Liver (tissue), 9 donors: ENCODE data around the gene ZMYND10. TPM values are rescaled to one million over a fixed set of nuclear protein-coding genes. Genes with fewer than 3 reads are reported as not detected.

Experiments used
- DNase-seq: peaks from one replicate; pipeline ENCODE4 v3.0.0-alpha.2; 2017; ENCODE audit warnings: low spot score
- H3K27ac ChIP-seq, 2 donors: one replicate each; pipeline ENCODE4 v1.7.0; 2013; ENCODE audit warnings: inconsistent platforms in 2 of 2, low read length in 2 of 2, control low read depth in 1 of 2, low read depth in 1 of 2, mild to moderate bottlenecking in 1 of 2
- H3K27me3 ChIP-seq, 4 donors: one replicate each; pipeline versions ENCODE4 v1.6.1 to v1.7.0; 2013; ENCODE audit warnings: low read length in 3 of 4, inconsistent platforms in 1 of 4, mild to moderate bottlenecking in 1 of 4, moderate library complexity in 1 of 4; ENCODE audit not compliant: control insufficient read depth in 4 of 4, insufficient read depth in 4 of 4
- H3K36me3 ChIP-seq, 4 donors: one replicate each; pipeline versions ENCODE4 v1.6.1 to v1.7.0; 2013; ENCODE audit warnings: low read length in 3 of 4, mild to moderate bottlenecking in 3 of 4, low read depth in 1 of 4, moderate library complexity in 1 of 4; ENCODE audit not compliant: control insufficient read depth in 4 of 4, insufficient read depth in 3 of 4
- H3K4me1 ChIP-seq, 4 donors: one replicate each; pipeline versions ENCODE4 v1.6.1 to v1.7.0; 2013; ENCODE audit warnings: low read length in 3 of 4, mild to moderate bottlenecking in 3 of 4, moderate library complexity in 1 of 4; ENCODE audit not compliant: control insufficient read depth in 4 of 4, insufficient read depth in 4 of 4
- H3K4me3 ChIP-seq, 3 donors: one replicate each; pipeline versions ENCODE4 v1.6.1 to v1.7.0; 2013; ENCODE audit warnings: low read length in 3 of 3, control low read depth in 1 of 3, low read depth in 1 of 3, mild to moderate bottlenecking in 1 of 3
- H3K9ac ChIP-seq, 2 donors: one replicate each; pipeline ENCODE4 v1.7.0; 2013; ENCODE audit warnings: low read length in 2 of 2, mild to moderate bottlenecking in 2 of 2, moderate library complexity in 2 of 2, control low read depth in 1 of 2, low read depth in 1 of 2
- H3K9me3 ChIP-seq, 4 donors: one replicate each; pipeline versions ENCODE4 v1.6.1 to v1.7.0; 2013; ENCODE audit warnings: low read length in 3 of 4; ENCODE audit not compliant: control insufficient read depth in 4 of 4
- ATF3 ChIP-seq: IDR thresholded peaks from 2 replicates; pipeline ENCODE4 v1.6.1; 2016; ENCODE audit warnings: antibody characterized with exemption
- EGR1 ChIP-seq, 2 donors: IDR thresholded peaks; 2 replicates each; pipeline ENCODE4 v1.6.1; 2016 to 2018; ENCODE audit warnings: antibody characterized with exemption in 2 of 2, low read depth in 2 of 2
- FOXA2 ChIP-seq: IDR thresholded peaks from 2 replicates; pipeline ENCODE4 v1.6.1; 2016; ENCODE audit warnings: antibody characterized with exemption
- GABPA ChIP-seq, 2 donors: IDR thresholded peaks in 1 of 2; conservative IDR thresholded peaks in 1 of 2; 2 replicates each; pipeline ENCODE4 v1.6.1; 2016; ENCODE audit warnings: antibody characterized with exemption in 2 of 2, mild to moderate bottlenecking in 1 of 2, moderate library complexity in 1 of 2
- HNF4A ChIP-seq, 2 donors: conservative IDR thresholded peaks; 2 replicates each; pipeline ENCODE4 v1.6.1; 2016; ENCODE audit warnings: antibody characterized with exemption in 2 of 2, mild to moderate bottlenecking in 2 of 2
- JUND ChIP-seq, 2 donors: IDR thresholded peaks; 2 replicates each; pipeline ENCODE4 v1.6.1; 2016; ENCODE audit warnings: antibody characterized with exemption in 2 of 2
- MAX ChIP-seq: IDR thresholded peaks from 2 replicates; pipeline ENCODE4 v1.6.1; 2016; ENCODE audit warnings: antibody characterized with exemption
- NR2F2 ChIP-seq: IDR thresholded peaks from 2 replicates; pipeline ENCODE4 v1.6.1; 2016; ENCODE audit warnings: antibody characterized with exemption
- RAD21 ChIP-seq, 2 donors: IDR thresholded peaks; 2 replicates each; pipeline ENCODE4 v1.6.1; 2016; ENCODE audit warnings: antibody characterized with exemption in 2 of 2, mild to moderate bottlenecking in 2 of 2
- REST ChIP-seq: IDR thresholded peaks from 2 replicates; pipeline ENCODE4 v1.6.1; 2016; ENCODE audit warnings: antibody characterized with exemption, mild to moderate bottlenecking
- SP1 ChIP-seq: IDR thresholded peaks from 2 replicates; pipeline ENCODE4 v1.6.1; 2018; ENCODE audit warnings: antibody characterized with exemption, mild to moderate bottlenecking
- TAF1 ChIP-seq: conservative IDR thresholded peaks from 2 replicates; pipeline ENCODE4 v1.6.1; 2016; ENCODE audit warnings: antibody characterized with exemption, mild to moderate bottlenecking
- ZBTB33 ChIP-seq: IDR thresholded peaks from 2 replicates; pipeline ENCODE4 v1.6.1; 2016; ENCODE audit warnings: antibody characterized with exemption
- WGBS: extraction: QIAGEN DNeasy Blood & Tissue Kit; methylation state at CpG from one replicate; pipeline ENCODE4 v1.1.7; 2013; 5-methylcytosine and 5-hydroxymethylcytosine counted together
- polyA plus RNA-seq, 2 donors: library from polyadenylated mRNA; stranded (reverse) in 1 of 2; unstranded in 1 of 2; fragments of 200-250 nt in 1 of 2; fragments of >200 nt in 1 of 2; fragmentation: Nextera tagmentation in 1 of 2; extraction: Ambion mirVana in 1 of 2; gene quantifications; one replicate each; pipeline versions ENCODE4 v1.2.1 to v1.2.3, GENCODE V29; 2013 to 2015
- total RNA-seq, 2 donors: library from RNA; depleted of rRNA; stranded (reverse); fragments of >200 nt; gene quantifications; one replicate each; pipeline ENCODE4 v1.2.3, GENCODE V29; 2014
- donor health status: healthy.
- donor health status: healthy.
- donor health status: healthy.
- donor health status: healthy.
- donor health status: healthy.

ZMYND10 gene
- total and polyA plus RNA-seq, 4 donors: 0.09 to 0.75 (median 0.27) TPM

- 83% methylated on average over 10 of the region's 10 CpGs for WGBS
- H3K4me3 ChIP-seq: no peak overlapping the region
- DNase-seq: no peak
- peaks cover 15 to 48% (median 40%) of the 10 kb centered on the region in 4 donors for H3K4me1 ChIP-seq
- no peaks in the 10 kb centered on the region for H3K9me3 ChIP-seq
- no peak for TF ChIP-seq FOXA2
- no peak for TF ChIP-seq GABPA (IDR thresholded peaks at IDR 0.05 in 1 of 2, conservative IDR thresholded peaks at IDR 0.05 in 1 of 2)
- TF ChIP-seq EGR1 (IDR thresholded peaks at IDR 0.05; ENCODE audit: low read depth in 2 of 2): no peak
- no peak for TF ChIP-seq REST
- TF ChIP-seq RAD21 (IDR thresholded peaks at IDR 0.05): no peak
- TF ChIP-seq SP1: no peak
- TF ChIP-seq TAF1: no peak
- no peak for TF ChIP-seq ZBTB33
- no peak for TF ChIP-seq MAX
- no peak for TF ChIP-seq HNF4A (conservative IDR thresholded peaks at IDR 0.05)
- no peak for TF ChIP-seq NR2F2
- no peaks in the 10 kb centered on the region for H3K27me3 ChIP-seq
- no peak overlapping the region for H3K9ac ChIP-seq
- peaks cover 0 to 10% (median 2%) of the 10 kb centered on the region in 4 donors for H3K36me3 ChIP-seq
- H3K27ac ChIP-seq: no peak overlapping the region
These were observed 26.9 kb downstream of the ZMYND10 start for GRCh38 chr3:50318615-50319014.

GRCh38 chr3:50318163-50318562 lies 27.4 kb downstream of the ZMYND10 start:
- Histone ChIP-seq H3K9me3 (no peaks in the 10 kb centered on the region), H3K27me3 (no peaks in the 10 kb centered on the region), H3K36me3 (peaks cover 0 to 10% (median 2%) of the 10 kb centered on the region in 4 donors), H3K4me1 (peaks cover 15 to 44% (median 36%) of the 10 kb centered on the region in 4 donors), H3K27ac (no peak overlapping the region), H3K4me3 (no peak overlapping the region), H3K9ac (no peak overlapping the region)
- TF ChIP-seq RAD21 (IDR thresholded peaks at IDR 0.05) (no peak), REST (no peak), MAX (no peak), ATF3 (no peak), JUND (IDR thresholded peaks at IDR 0.05) (no peak), FOXA2 (no peak)
- DNase-seq: no peak
- WGBS: 81% methylated on average over 11 of the region's 11 CpGs
